KMS-11 (cell line): ENCODE measurements around the gene PRIMA1.

ENCODE experiments used
- H2AFZ ChIP-seq: fragments of 200-600 bp; sonication (generic); 2 replicates; pipeline ENCODE4 v1.6.1; 2016; ENCODE audit warnings: antibody characterized with exemption, mixed run types, low read depth
- H3K27ac ChIP-seq: fragments of 200-600 bp; sonication (generic); 2 replicates; pipeline ENCODE4 v1.6.1; 2016; ENCODE audit warnings: mild to moderate bottlenecking, mixed run types
- H3K27me3 ChIP-seq: fragments of 200-600 bp; sonication (generic); 2 replicates; pipeline ENCODE4 v1.6.1; 2017; ENCODE audit warnings: mild to moderate bottlenecking, low read depth, mixed run types, moderate library complexity; ENCODE audit not compliant: insufficient read depth
- H3K36me3 ChIP-seq: fragments of 200-600 bp; sonication (generic); 2 replicates; pipeline ENCODE4 v1.6.1; 2017; ENCODE audit warnings: mild to moderate bottlenecking, mixed run types; ENCODE audit not compliant: insufficient read depth
- H3K4me1 ChIP-seq: fragments of 200-600 bp; sonication (generic); 2 replicates; pipeline ENCODE4 v1.6.1; 2016; ENCODE audit warnings: mild to moderate bottlenecking, low read depth, mixed run types; ENCODE audit not compliant: poor library complexity, severe bottlenecking
- H3K4me2 ChIP-seq: fragments of 200-600 bp; sonication (generic); 2 replicates; pipeline ENCODE4 v1.7.0; 2016; ENCODE audit warnings: mild to moderate bottlenecking, mixed run types
- H3K4me3 ChIP-seq: fragments of 200-600 bp; sonication (generic); IDR thresholded peaks from 2 replicates; pipeline ENCODE4 v1.6.1; 2017; ENCODE audit warnings: low read depth, low read length, mixed read lengths; ENCODE audit not compliant: insufficient read depth
- H3K79me2 ChIP-seq: fragments of 200-600 bp; sonication (generic); 2 replicates; pipeline ENCODE4 v1.6.1; 2016; ENCODE audit warnings: low read depth, mixed run types; ENCODE audit not compliant: insufficient read depth
- H3K9ac ChIP-seq: fragments of 200-600 bp; sonication (generic); 2 replicates; pipeline ENCODE4 v1.6.1; 2016; ENCODE audit warnings: mild to moderate bottlenecking, mixed run types
- H4K20me1 ChIP-seq: fragments of 200-600 bp; sonication (generic); 2 replicates; pipeline ENCODE4 v1.6.1; 2016; ENCODE audit warnings: mild to moderate bottlenecking, mixed run types; ENCODE audit not compliant: insufficient read depth
- CTCF ChIP-seq: fragments of 200-600 bp; sonication (generic); conservative IDR thresholded peaks from 2 replicates; pipeline ENCODE4 v1.6.1; 2017; ENCODE audit warnings: low read depth, mild to moderate bottlenecking, antibody characterized with exemption, low read length, moderate library complexity, mixed read lengths

PRIMA1 gene

DNA sequence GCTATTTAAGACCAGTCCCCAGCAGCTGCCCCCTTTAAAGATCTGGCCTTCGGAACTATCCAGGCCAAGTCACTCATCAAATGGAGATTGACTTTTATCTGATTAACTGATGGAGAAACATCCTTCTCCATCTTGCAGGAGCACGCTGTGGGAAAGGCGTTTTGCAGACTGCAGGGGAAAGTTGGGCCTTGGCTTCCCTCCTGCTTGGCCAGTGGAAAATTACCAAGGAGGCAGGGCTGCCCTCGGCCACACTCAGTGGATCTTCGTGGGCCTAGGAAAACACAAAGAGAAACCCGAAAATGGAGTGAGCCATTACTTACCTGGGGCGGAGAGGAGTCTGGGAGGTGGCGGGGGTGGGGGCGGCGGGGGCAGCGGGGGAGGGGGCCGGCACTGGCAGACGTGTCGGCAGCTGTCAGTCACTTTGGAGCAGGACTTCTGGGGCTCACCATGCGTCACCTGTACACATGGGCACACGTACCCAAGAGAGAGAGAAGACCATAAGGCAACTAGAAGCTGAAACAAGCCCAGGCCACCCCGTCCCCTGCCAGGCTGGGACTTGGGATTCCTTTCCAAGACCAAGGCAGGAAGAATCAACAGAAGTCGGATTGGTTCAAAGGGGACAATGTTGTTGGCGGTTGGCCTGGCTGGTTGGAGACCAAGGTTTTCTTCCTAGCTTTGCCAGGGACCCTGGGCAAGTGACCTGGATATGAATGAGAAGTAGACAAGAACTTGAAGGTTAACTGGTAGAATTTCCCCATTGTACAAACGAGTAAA, 9.2 kb downstream of the PRIMA1 start:
- Histone ChIP-seq H3K4me3 (no peak overlapping the region), H3K36me3 (no peaks in the 10 kb centered on the region), H4K20me1 (no peaks in the 10 kb centered on the region), H3K27ac (no peak overlapping the region), H2AFZ (no peak overlapping the region), H3K27me3 (no peaks in the 10 kb centered on the region), H3K9ac (no peak overlapping the region), H3K79me2 (no peaks in the 10 kb centered on the region), H3K4me2 (no peak overlapping the region), H3K4me1 (no peaks in the 10 kb centered on the region)
- TF ChIP-seq CTCF: no peak

GRCh38 chr14:93778453-93778852, 9.8 kb downstream of the PRIMA1 start:
- H3K9ac ChIP-seq: no peak overlapping the region
- no peaks in the 10 kb centered on the region for H3K4me1 ChIP-seq
- H3K27ac ChIP-seq: no peak overlapping the region

GRCh38 chr14:93775744-93776143, 12.5 kb downstream of the PRIMA1 start:
- Histone ChIP-seq H3K36me3 (no peaks in the 10 kb centered on the region), H3K27me3 (no peaks in the 10 kb centered on the region), H3K4me3 (no peak overlapping the region), H3K79me2 (no peaks in the 10 kb centered on the region), H3K4me2 (no peak overlapping the region), H4K20me1 (no peaks in the 10 kb centered on the region), H3K4me1 (no peaks in the 10 kb centered on the region), H2AFZ (no peak overlapping the region), H3K27ac (no peak overlapping the region), H3K9ac (no peak overlapping the region)
- TF ChIP-seq CTCF: no peak

More at GRCh38 chr14:93778453-93778852, 9.8 kb downstream of the PRIMA1 start:
- H2AFZ ChIP-seq: no peak overlapping the region
- H3K4me2 ChIP-seq: no peak overlapping the region
- no peaks in the 10 kb centered on the region for H3K79me2 ChIP-seq
- H3K36me3 ChIP-seq: no peaks in the 10 kb centered on the region
- no peak for TF ChIP-seq CTCF
- no peaks in the 10 kb centered on the region for H3K27me3 ChIP-seq
- H4K20me1 ChIP-seq: no peaks in the 10 kb centered on the region
- no peak overlapping the region for H3K4me3 ChIP-seq

GRCh38 chr14:93775158-93775557, 13.1 kb downstream of the PRIMA1 start:
- Histone ChIP-seq H3K27me3 (no peaks in the 10 kb centered on the region), H3K27ac (no peak overlapping the region), H2AFZ (no peak overlapping the region), H3K9ac (no peak overlapping the region), H3K4me3 (no peak overlapping the region), H3K4me1 (no peaks in the 10 kb centered on the region), H3K79me2 (no peaks in the 10 kb centered on the region), H3K36me3 (no peaks in the 10 kb centered on the region), H4K20me1 (no peaks in the 10 kb centered on the region), H3K4me2 (no peak overlapping the region)
- no peak for TF ChIP-seq CTCF
